BLaER1 treated with 17β-estradiol and CSF1 and Interleukin-3, amounts not matched to agents 10 nM and 100 nM (cell line): ENCODE results near the gene YTHDF2.

ENCODE experiments used
- H3K27ac ChIP-seq, 11 experiments: shearing (Covaris generic); formaldehyde crosslinking; 2 replicates each; pipeline ENCODE4 v1.8.1; 2022
- H3K27me3 ChIP-seq, 11 experiments: shearing (Covaris generic); formaldehyde crosslinking; 2 replicates each; pipeline ENCODE4 v1.8.1; 2022
- H3K36me3 ChIP-seq, 11 experiments: shearing (Covaris generic); formaldehyde crosslinking; 2 replicates each; pipeline ENCODE4 v1.8.1; 2022
- H3K4me1 ChIP-seq, 10 experiments: shearing (Covaris generic); formaldehyde crosslinking; 2 replicates each; pipeline ENCODE4 v1.8.1; 2022
- H3K4me2 ChIP-seq, 11 experiments: shearing (Covaris generic); formaldehyde crosslinking; 2 replicates each; pipeline ENCODE4 v1.8.1; 2022
- H3K4me3 ChIP-seq, 10 experiments: shearing (Covaris generic); formaldehyde crosslinking; 2 replicates each; pipeline ENCODE4 v1.8.1; 2022
- H3K9ac ChIP-seq, 11 experiments: shearing (Covaris generic); formaldehyde crosslinking; 2 replicates each; pipeline ENCODE4 v1.8.1; 2022
- H3K9me3 ChIP-seq, 11 experiments: shearing (Covaris generic); formaldehyde crosslinking; replicated peaks in 1 of 11; 2 replicates each; pipeline ENCODE4 v1.8.1; 2022
- H4K20me1 ChIP-seq, 11 experiments: shearing (Covaris generic); formaldehyde crosslinking; 2 replicates each; pipeline ENCODE4 v1.8.1; 2022
- Cebpa-rat ChIP-seq, 11 experiments: shearing (Covaris generic); IDR thresholded peaks; 2 replicates each; pipeline ENCODE4 v1.8.1; 2022

YTHDF2 gene

DNA sequence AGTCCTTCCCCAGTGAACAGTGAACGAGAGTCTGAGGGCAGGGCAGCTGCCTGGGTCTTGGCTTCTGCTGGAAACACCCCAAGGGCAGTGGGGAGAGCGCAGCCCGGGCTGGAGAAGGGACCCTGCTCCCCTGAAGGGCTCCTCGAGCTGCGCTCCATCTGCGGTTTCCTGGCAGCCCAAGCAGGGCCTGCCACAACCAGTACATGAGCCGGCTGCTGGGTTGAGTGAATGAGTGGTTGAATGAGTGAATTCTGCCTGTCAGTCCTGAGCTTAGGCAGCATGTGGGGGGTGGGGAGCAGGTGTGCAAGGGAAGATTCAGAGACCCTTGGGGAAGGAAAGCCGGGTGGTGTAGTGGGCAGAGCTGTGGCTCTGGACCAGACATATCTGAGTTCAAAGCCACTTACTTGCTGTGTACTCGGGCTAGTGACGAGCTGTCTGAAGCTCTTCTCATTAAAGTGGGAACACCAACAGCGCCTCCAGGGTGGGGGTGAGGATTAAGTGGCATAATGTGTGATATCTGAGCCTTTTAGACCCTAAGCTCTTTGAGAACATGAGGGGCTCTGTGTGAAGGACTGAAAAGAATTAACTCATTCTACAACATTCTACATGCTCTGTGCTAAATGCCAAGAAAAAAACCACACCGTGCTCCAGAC, 78.9 kb downstream of the YTHDF2 start:
- peaks cover 48 to 63% (median 58%) of the 10 kb centered on the region in 11 experiments for H3K27me3 ChIP-seq
- H4K20me1 ChIP-seq, result peaks cover 0 to 21% (median 0%) of the 10 kb centered on the region in 11 experiments; a peak in 7 of 22 replicates
- no peak overlapping the region for H3K9ac ChIP-seq
- no peaks in the 10 kb centered on the region for H3K9me3 ChIP-seq
- H3K36me3 ChIP-seq, result no peaks in the 10 kb centered on the region
- no peak overlapping the region for H3K4me3 ChIP-seq
- no peak overlapping the region for H3K27ac ChIP-seq
- H3K4me1 ChIP-seq, result peaks cover 6 to 39% (median 17%) of the 10 kb centered on the region in 10 experiments; a peak in 16 of 20 replicates
- no peak for TF ChIP-seq Cebpa-rat (IDR thresholded peaks at IDR 0.05)
- peak overlapping the region in 7 of 11 experiments; percentile 3 to 38 (median 17); a peak in 8 of 22 replicates for H3K4me2 ChIP-seq

- no peak overlapping the region for H3K4me3 ChIP-seq
- TF ChIP-seq Cebpa-rat (IDR thresholded peaks at IDR 0.05), result no peak
- peaks cover 3 to 30% (median 13%) of the 10 kb centered on the region in 10 experiments; a peak in 16 of 20 replicates for H3K4me1 ChIP-seq
- no peak overlapping the region for H3K9ac ChIP-seq
- no peak overlapping the region for H3K4me2 ChIP-seq
- H4K20me1 ChIP-seq, result peaks cover 0 to 15% (median 0%) of the 10 kb centered on the region in 11 experiments; a peak in 7 of 22 replicates
- no peak overlapping the region for H3K27ac ChIP-seq
- H3K27me3 ChIP-seq, result peaks cover 34 to 48% (median 43%) of the 10 kb centered on the region in 11 experiments
- H3K9me3 ChIP-seq, result no peaks in the 10 kb centered on the region
- no peaks in the 10 kb centered on the region for H3K36me3 ChIP-seq
Measured at GRCh38 chr1:28817133-28817532, 80.4 kb downstream of the YTHDF2 start.

- peaks cover 0 to 8% (median 0%) of the 10 kb centered on the region in 11 experiments; a peak in 4 of 22 replicates for H4K20me1 ChIP-seq
- no peak for TF ChIP-seq Cebpa-rat (IDR thresholded peaks at IDR 0.05)
- H3K36me3 ChIP-seq, result no peaks in the 10 kb centered on the region
- no peak overlapping the region for H3K27ac ChIP-seq
- peaks cover 0 to 23% (median 12%) of the 10 kb centered on the region in 10 experiments; a peak in 14 of 20 replicates for H3K4me1 ChIP-seq
- H3K9me3 ChIP-seq, result no peaks in the 10 kb centered on the region
- H3K4me2 ChIP-seq, result no peak overlapping the region
- no peak overlapping the region for H3K4me3 ChIP-seq
- no peak overlapping the region for H3K9ac ChIP-seq
- H3K27me3 ChIP-seq, result peaks cover 15 to 29% (median 24%) of the 10 kb centered on the region in 11 experiments
Measured at GRCh38 chr1:28819020-28819419, 82.3 kb downstream of the YTHDF2 start.
